ENCODE measurements around the gene SIX1.

SIX1 gene

GRCh38 chr14:60644666-60645065, 4.6 kb downstream of the SIX1 start:
- Histone ChIP-seq H3K9me2 (replicated peaks; ENCODE audit: insufficient read depth, low read length) (no peaks in the 10 kb centered on the region), H3K9me3 (ENCODE audit: insufficient read depth, low read length) (no peaks in the 10 kb centered on the region), H3K27ac (ENCODE audit: low read depth, low read length) (no peak overlapping the region), H3K4me2 (ENCODE audit: low read depth, low read length, poor library complexity, severe bottlenecking) (no peak overlapping the region), H3K9ac (ENCODE audit: low read length) (no peak overlapping the region), H4K20me1 (ENCODE audit: low read depth, low read length) (no peaks in the 10 kb centered on the region), H3K27me3 (ENCODE audit: low read length) (no peaks in the 10 kb centered on the region), H3K4me3 (ENCODE audit: insufficient read depth, low read length, poor library complexity, severe bottlenecking) (no peak overlapping the region), H3K79me2 (ENCODE audit: insufficient read depth, low read length) (no peaks in the 10 kb centered on the region), H2AFZ (ENCODE audit: low read depth, low read length, severe bottlenecking) (no peak overlapping the region), H3F3A (ENCODE audit: insufficient read depth) (no peaks in the 10 kb centered on the region), H3K36me3 (ENCODE audit: low read length) (no peaks in the 10 kb centered on the region)
- TF ChIP-seq CTCF (IDR thresholded peaks at IDR 0.05; ENCODE audit: insufficient read depth, low read length, poor library complexity, severe bottlenecking) (no peak), EZH2phosphoT487 (conservative IDR thresholded peaks at IDR 0.05; ENCODE audit: low read length) (no peak)

GRCh38 chr14:60643463-60644314, 5.6 kb downstream of the SIX1 start:
- no peak overlapping the region for H3K9ac ChIP-seq (ENCODE audit: low read length)
- H3K36me3 ChIP-seq (ENCODE audit: low read length), result no peaks in the 10 kb centered on the region
- no peak for TF ChIP-seq EZH2phosphoT487 (conservative IDR thresholded peaks at IDR 0.05; ENCODE audit: low read length)
- TF ChIP-seq CTCF (IDR thresholded peaks at IDR 0.05; ENCODE audit: insufficient read depth, low read length, poor library complexity, severe bottlenecking), result no peak
- H3F3A ChIP-seq (ENCODE audit: insufficient read depth), result no peaks in the 10 kb centered on the region
- no peaks in the 10 kb centered on the region for H4K20me1 ChIP-seq (ENCODE audit: low read depth, low read length)
- no peaks in the 10 kb centered on the region for H3K27me3 ChIP-seq (ENCODE audit: low read length)
- H3K9me3 ChIP-seq (ENCODE audit: insufficient read depth, low read length), result no peaks in the 10 kb centered on the region
- H3K27ac ChIP-seq (ENCODE audit: low read depth, low read length), result no peak overlapping the region
- no peak overlapping the region for H3K4me2 ChIP-seq (ENCODE audit: low read depth, low read length, poor library complexity, severe bottlenecking)
- no peak overlapping the region for H2AFZ ChIP-seq (ENCODE audit: low read depth, low read length, severe bottlenecking)
- H3K79me2 ChIP-seq (ENCODE audit: insufficient read depth, low read length), result no peaks in the 10 kb centered on the region
- H3K9me2 ChIP-seq (replicated peaks; ENCODE audit: insufficient read depth, low read length), result no peaks in the 10 kb centered on the region
- no peak overlapping the region for H3K4me3 ChIP-seq (ENCODE audit: insufficient read depth, low read length, poor library complexity, severe bottlenecking)

GRCh38 chr14:60643141-60643462, 6.2 kb downstream of the SIX1 start:
- Histone ChIP-seq H3K36me3 (ENCODE audit: low read length) (no peaks in the 10 kb centered on the region), H3K4me3 (ENCODE audit: insufficient read depth, low read length, poor library complexity, severe bottlenecking) (no peak overlapping the region), H2AFZ (ENCODE audit: low read depth, low read length, severe bottlenecking) (no peak overlapping the region), H3K27ac (ENCODE audit: low read depth, low read length) (no peak overlapping the region), H3K4me2 (ENCODE audit: low read depth, low read length, poor library complexity, severe bottlenecking) (no peak overlapping the region), H3F3A (ENCODE audit: insufficient read depth) (no peaks in the 10 kb centered on the region), H3K9ac (ENCODE audit: low read length) (no peak overlapping the region), H3K9me3 (ENCODE audit: insufficient read depth, low read length) (no peaks in the 10 kb centered on the region), H3K27me3 (ENCODE audit: low read length) (no peaks in the 10 kb centered on the region), H3K9me2 (replicated peaks; ENCODE audit: insufficient read depth, low read length) (no peaks in the 10 kb centered on the region), H3K79me2 (ENCODE audit: insufficient read depth, low read length) (no peaks in the 10 kb centered on the region), H4K20me1 (ENCODE audit: low read depth, low read length) (no peaks in the 10 kb centered on the region)
- TF ChIP-seq EZH2phosphoT487 (conservative IDR thresholded peaks at IDR 0.05; ENCODE audit: low read length) (no peak), CTCF (IDR thresholded peaks at IDR 0.05; ENCODE audit: insufficient read depth, low read length, poor library complexity, severe bottlenecking) (no peak)

All from SU-DHL-6 (cell line).